H9 (cell line): ENCODE measurements around the gene ASPN. TPM values are rescaled to one million over a fixed set of nuclear protein-coding genes. Genes with fewer than 3 reads are reported as not detected.

Source experiments
- DNase-seq: peaks from one replicate; pipeline ENCODE4 v3.0.0-alpha.2; 2017
- H2AFZ ChIP-seq: one replicate; pipeline ENCODE4 v1.6.1; 2013; ENCODE audit warnings: mild to moderate bottlenecking, low read length, control low read depth, moderate library complexity
- H2AK5ac ChIP-seq: 2 replicates; pipeline ENCODE4 v1.6.1; 2013; ENCODE audit warnings: low read length, control low read depth, mixed read lengths; ENCODE audit not compliant: insufficient read length
- H2BK120ac ChIP-seq: one replicate; pipeline ENCODE4 v1.6.1; 2013; ENCODE audit warnings: low read depth, mild to moderate bottlenecking, low read length, control low read depth, inconsistent platforms; ENCODE audit not compliant: poor library complexity, severe bottlenecking
- H2BK12ac ChIP-seq: 2 replicates; pipeline ENCODE4 v1.6.1; 2013; ENCODE audit warnings: low read length, control low read depth, mixed read lengths, low read depth; ENCODE audit not compliant: insufficient read length
- H2BK15ac ChIP-seq: 2 replicates; pipeline ENCODE4 v1.6.1; 2013; ENCODE audit warnings: low read depth, low read length, control low read depth
- H2BK20ac ChIP-seq: one replicate; pipeline ENCODE4 v1.6.1; 2013; ENCODE audit warnings: low read depth, mild to moderate bottlenecking, low read length, control low read depth, inconsistent platforms; ENCODE audit not compliant: poor library complexity, severe bottlenecking
- H2BK5ac ChIP-seq: 2 replicates; pipeline ENCODE4 v1.6.1; 2013; ENCODE audit warnings: low read length, control low read depth, mixed read lengths; ENCODE audit not compliant: insufficient read length
- H3K14ac ChIP-seq: 2 replicates; pipeline ENCODE4 v1.6.1; 2013; ENCODE audit warnings: low read length, control low read depth; ENCODE audit not compliant: insufficient read depth
- H3K18ac ChIP-seq: 2 replicates; pipeline ENCODE4 v1.6.1; 2013; ENCODE audit warnings: low read depth, mild to moderate bottlenecking, mixed read lengths, low read length, control low read depth; ENCODE audit not compliant: insufficient read length
- H3K23ac ChIP-seq: 2 replicates; pipeline ENCODE4 v1.6.1; 2013; ENCODE audit warnings: low read length, control low read depth, mixed read lengths, low read depth; ENCODE audit not compliant: insufficient read length
- H3K23me2 ChIP-seq: 2 replicates; pipeline ENCODE4 v1.6.1; 2013; ENCODE audit warnings: low read depth, mild to moderate bottlenecking, mixed read lengths, low read length, control low read depth; ENCODE audit not compliant: insufficient read length, poor library complexity, severe bottlenecking
- H3K27ac ChIP-seq: 2 replicates; pipeline ENCODE4 v1.5.1; 2013; ENCODE audit warnings: low read length, control low read depth, mixed read lengths, low read depth; ENCODE audit not compliant: insufficient read length
- H3K27me3 ChIP-seq: 2 replicates; pipeline ENCODE4 v1.6.1; 2013; ENCODE audit warnings: low read length, control low read depth, inconsistent platforms; ENCODE audit not compliant: insufficient read depth
- H3K4ac ChIP-seq: 2 replicates; pipeline ENCODE4 v1.6.1; 2013; ENCODE audit warnings: low read depth, mild to moderate bottlenecking, control low read depth, inconsistent platforms, low read length, moderate library complexity
- H3K4me1 ChIP-seq: 2 replicates; pipeline ENCODE4 v1.6.1; 2013; ENCODE audit warnings: low read length, control low read depth, inconsistent platforms; ENCODE audit not compliant: insufficient read depth
- H3K4me2 ChIP-seq: 2 replicates; pipeline ENCODE4 v1.6.1; 2013; ENCODE audit warnings: low read length, control low read depth, mixed read lengths; ENCODE audit not compliant: insufficient read length, insufficient read depth
- H3K56ac ChIP-seq: 2 replicates; pipeline ENCODE4 v1.6.1; 2013; ENCODE audit warnings: low read depth, mild to moderate bottlenecking, mixed read lengths, low read length, control low read depth; ENCODE audit not compliant: insufficient read length
- H3K79me1 ChIP-seq: 2 replicates; pipeline ENCODE4 v1.6.1; 2013; ENCODE audit warnings: low read depth, mild to moderate bottlenecking, moderate library complexity, low read length, control low read depth, inconsistent platforms; ENCODE audit not compliant: insufficient read depth, poor library complexity, severe bottlenecking
- H3K79me2 ChIP-seq: 2 replicates; pipeline ENCODE4 v1.6.1; 2013; ENCODE audit warnings: low read length, control low read depth, inconsistent platforms; ENCODE audit not compliant: insufficient read depth
- H3K9ac ChIP-seq: 2 replicates; pipeline ENCODE4 v1.6.1; 2013; ENCODE audit warnings: low read length, control low read depth, mixed read lengths; ENCODE audit not compliant: insufficient read length; ENCODE audit errors: extremely low read depth
- H3K9me3 ChIP-seq: one replicate; pipeline ENCODE4 v1.6.1; 2013; ENCODE audit warnings: low read depth, low read length, inconsistent platforms; ENCODE audit not compliant: control insufficient read depth
- H3T11ph ChIP-seq: one replicate; pipeline ENCODE4 v1.6.1; 2013; ENCODE audit warnings: mild to moderate bottlenecking, low read length, control low read depth, inconsistent platforms
- H4K20me1 ChIP-seq: one replicate; pipeline ENCODE4 v1.6.1; 2013; ENCODE audit not compliant: control insufficient read depth, insufficient read length, insufficient read depth
- H4K5ac ChIP-seq: 2 replicates; pipeline ENCODE4 v1.6.1; 2013; ENCODE audit warnings: low read depth, mild to moderate bottlenecking, mixed read lengths, low read length, control low read depth; ENCODE audit not compliant: insufficient read length
- H4K8ac ChIP-seq: replicated peaks from 2 replicates; pipeline ENCODE4 v1.6.1; 2013; ENCODE audit warnings: low read length, control low read depth, mixed read lengths, low read depth; ENCODE audit not compliant: insufficient read length
- H4K91ac ChIP-seq: 2 replicates; pipeline ENCODE4 v1.6.1; 2013; ENCODE audit warnings: low read depth, mild to moderate bottlenecking, moderate library complexity, mixed read lengths, low read length, control low read depth; ENCODE audit not compliant: insufficient read length
- H3K27ac Mint-ChIP-seq, 3 experiments: 2 replicates in 2 of 3; 3 replicates in 1 of 3; pipeline ENCODE4 v1.8.0; 2020 to 2021; ENCODE audit warnings: mixed read lengths in 3 of 3, mild to moderate bottlenecking in 1 of 3, moderate library complexity in 1 of 3
- H3K27me3 Mint-ChIP-seq: 2 replicates; pipeline ENCODE4 v1.8.0; 2021; ENCODE audit warnings: low read depth, mild to moderate bottlenecking, moderate library complexity, mixed read lengths
- H3K36me3 Mint-ChIP-seq, 3 experiments: 2 replicates in 2 of 3; 3 replicates in 1 of 3; pipeline ENCODE4 v1.8.0; 2020 to 2021; ENCODE audit warnings: low read depth in 3 of 3, mixed read lengths in 3 of 3; ENCODE audit not compliant: insufficient read depth in 1 of 3
- H3K4me1 Mint-ChIP-seq, 2 experiments: 2 replicates each; pipeline ENCODE4 v1.8.0; 2020; ENCODE audit warnings: mixed read lengths in 2 of 2
- H3K4me3 Mint-ChIP-seq, 2 experiments: 2 replicates in 1 of 2; 3 replicates in 1 of 2; pipeline ENCODE4 v1.8.0; 2020 to 2021; ENCODE audit warnings: mild to moderate bottlenecking in 2 of 2, mixed read lengths in 2 of 2, moderate library complexity in 1 of 2
- H3K9me3 Mint-ChIP-seq, 2 experiments: 2 replicates in 1 of 2; 3 replicates in 1 of 2; pipeline ENCODE4 v1.8.0; 2020; ENCODE audit warnings: mild to moderate bottlenecking in 2 of 2, mixed read lengths in 2 of 2, moderate library complexity in 1 of 2
- WGBS: extraction: QIAGEN DNeasy Blood & Tissue Kit; methylation state at CpG from one replicate; pipeline ENCODE4 v1.1.7; 2013; ENCODE audit warnings: missing lambda C conversion rate, low lambda C conversion rate, mixed read lengths; ENCODE audit not compliant: insufficient read length; ENCODE audit errors: extremely low coverage; 5-methylcytosine and 5-hydroxymethylcytosine counted together
- total RNA-seq: library from RNA; stranded (reverse); gene quantifications from 2 replicates; pipeline ENCODE4 v1.2.1, GENCODE V29; 2021
- TF ChIP-seq, protein P1 (sequence below): fragments of 200-600 bp; sonication (generic); conservative IDR thresholded peaks from 3 replicates; pipeline ENCODE4 v1.8.0; 2021; ENCODE audit warnings: antibody characterized with exemption, mild to moderate bottlenecking

The ASPN gene
- total RNA-seq, 1 experiment from 2014 or later, result not detected

DNA sequence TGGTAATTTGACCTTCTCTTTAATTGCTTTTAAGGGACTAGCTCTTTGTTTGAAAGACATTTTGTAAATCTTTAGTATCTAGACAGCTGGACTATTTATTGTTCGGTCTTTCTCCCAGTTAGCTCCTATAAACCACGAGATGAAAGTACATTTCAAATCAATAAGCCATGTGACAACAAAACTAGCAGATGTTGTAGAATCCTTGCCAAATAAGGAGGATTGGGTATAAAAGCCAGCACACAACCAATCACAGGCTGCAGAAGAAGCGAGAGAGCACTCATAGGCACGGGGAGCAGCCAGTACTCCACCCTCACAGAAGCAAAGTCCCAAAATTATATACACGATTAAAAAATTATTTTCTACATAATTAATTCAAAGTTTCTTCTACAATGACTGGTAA lies 50.0 kb downstream of the ASPN start:
- H2AK5ac ChIP-seq, result no peak overlapping the region
- H3K14ac ChIP-seq, result no peak overlapping the region
- no peak overlapping the region for H3K4ac ChIP-seq
- H3K9ac ChIP-seq, result no peak overlapping the region
- H3K4me1 Mint-ChIP-seq, result no peaks in the 10 kb centered on the region
- H3K4me2 ChIP-seq, result no peak overlapping the region
- H2BK15ac ChIP-seq, result no peak overlapping the region
- H3K4me1 ChIP-seq, result no peaks in the 10 kb centered on the region
- H3K56ac ChIP-seq, result no peak overlapping the region
- H3K23me2 ChIP-seq, result no peaks in the 10 kb centered on the region
- H2BK120ac ChIP-seq, result no peak overlapping the region
- no peak overlapping the region for H3K27ac Mint-ChIP-seq
- no peaks in the 10 kb centered on the region for H3K36me3 Mint-ChIP-seq
- H3K9me3 Mint-ChIP-seq, result no peaks in the 10 kb centered on the region
- no peak overlapping the region for H2BK12ac ChIP-seq
- no peaks in the 10 kb centered on the region for H3K79me2 ChIP-seq
- no peaks in the 10 kb centered on the region for H3K79me1 ChIP-seq
- H3K27me3 Mint-ChIP-seq, result no peaks in the 10 kb centered on the region
- no peak overlapping the region for H3K4me3 Mint-ChIP-seq
- TF ChIP-seq, protein P1, sequence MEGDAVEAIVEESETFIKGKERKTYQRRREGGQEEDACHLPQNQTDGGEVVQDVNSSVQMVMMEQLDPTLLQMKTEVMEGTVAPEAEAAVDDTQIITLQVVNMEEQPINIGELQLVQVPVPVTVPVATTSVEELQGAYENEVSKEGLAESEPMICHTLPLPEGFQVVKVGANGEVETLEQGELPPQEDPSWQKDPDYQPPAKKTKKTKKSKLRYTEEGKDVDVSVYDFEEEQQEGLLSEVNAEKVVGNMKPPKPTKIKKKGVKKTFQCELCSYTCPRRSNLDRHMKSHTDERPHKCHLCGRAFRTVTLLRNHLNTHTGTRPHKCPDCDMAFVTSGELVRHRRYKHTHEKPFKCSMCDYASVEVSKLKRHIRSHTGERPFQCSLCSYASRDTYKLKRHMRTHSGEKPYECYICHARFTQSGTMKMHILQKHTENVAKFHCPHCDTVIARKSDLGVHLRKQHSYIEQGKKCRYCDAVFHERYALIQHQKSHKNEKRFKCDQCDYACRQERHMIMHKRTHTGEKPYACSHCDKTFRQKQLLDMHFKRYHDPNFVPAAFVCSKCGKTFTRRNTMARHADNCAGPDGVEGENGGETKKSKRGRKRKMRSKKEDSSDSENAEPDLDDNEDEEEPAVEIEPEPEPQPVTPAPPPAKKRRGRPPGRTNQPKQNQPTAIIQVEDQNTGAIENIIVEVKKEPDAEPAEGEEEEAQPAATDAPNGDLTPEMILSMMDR, result no peak
- no peak overlapping the region for H4K5ac ChIP-seq
- H4K8ac ChIP-seq, result no peak overlapping the region
- H2AFZ ChIP-seq, result no peak overlapping the region
- no peak overlapping the region for H3K18ac ChIP-seq
- no peaks in the 10 kb centered on the region for H3K27me3 ChIP-seq
- H3K9me3 ChIP-seq, result no peaks in the 10 kb centered on the region
- H4K91ac ChIP-seq, result no peak overlapping the region
- no peak overlapping the region for H2BK5ac ChIP-seq
- H3K23ac ChIP-seq, result no peak overlapping the region
- H4K20me1 ChIP-seq, result no peaks in the 10 kb centered on the region
- DNase-seq, result no peak
- 100% methylated on average over 1 of the region's 5 CpGs for WGBS
- H3K27ac ChIP-seq, result no peak overlapping the region
- H3T11ph ChIP-seq, result no peak overlapping the region
- no peak overlapping the region for H2BK20ac ChIP-seq
